Measurements from ENCODE around the gene SPTBN1. TPM values are rescaled to one million over a fixed set of nuclear protein-coding genes. Genes with fewer than 3 reads are reported as not detected.

Gene SPTBN1
- polyA plus RNA-seq, 2 of the 4 experiments (the other 2 are of a cell fraction), result 105 to 126 TPM

GRCh38 chr2:54627973-54628372 lies 171.8 kb downstream of the SPTBN1 start:
- no peaks in the 10 kb centered on the region for H3K9me3 ChIP-seq
- H3K4me2 ChIP-seq, result no peak overlapping the region
- H3K4me3 ChIP-seq, result no peak overlapping the region
- ATAC-seq (no peak), DNase-seq (ENCODE audit: low read depth in 1 of 2, low spot score in 1 of 2) (no peak), FAIRE-seq (no peak)
- TF ChIP-seq, protein P1, sequence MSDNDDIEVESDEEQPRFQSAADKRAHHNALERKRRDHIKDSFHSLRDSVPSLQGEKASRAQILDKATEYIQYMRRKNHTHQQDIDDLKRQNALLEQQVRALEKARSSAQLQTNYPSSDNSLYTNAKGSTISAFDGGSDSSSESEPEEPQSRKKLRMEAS (IDR thresholded peaks at IDR 0.05), result no peak
- TF ChIP-seq NR3C1 (IDR thresholded peaks at IDR 0.05), result no peak
- no peak for TF ChIP-seq JUN (IDR thresholded peaks at IDR 0.05)
- no peak for TF ChIP-seq CHD4 (IDR thresholded peaks at IDR 0.05; ENCODE audit: borderline replicate concordance)
- TF ChIP-seq CBX8 (IDR thresholded peaks at IDR 0.05), result no peak
- TF ChIP-seq NFE2L2 (conservative IDR thresholded peaks at IDR 0.05; ENCODE audit: low read length), result no peak
- no peak for TF ChIP-seq HMGXB4 (CRISPR knock-in tag; IDR thresholded peaks at IDR 0.05; ENCODE audit: borderline replicate concordance)
- TF ChIP-seq CBX2 (IDR thresholded peaks at IDR 0.05; ENCODE audit: borderline replicate concordance, low read depth), result no peak
- no peak for TF ChIP-seq EHMT2 (IDR thresholded peaks at IDR 0.05; ENCODE audit: low read depth)
- TF ChIP-seq EP300 (IDR thresholded peaks at IDR 0.05), result no peak
- TF ChIP-seq HOXB13 (CRISPR knock-in tag; IDR thresholded peaks at IDR 0.05; ENCODE audit: low read depth), result no peak
- TF ChIP-seq ZSCAN20 (CRISPR knock-in tag; IDR thresholded peaks at IDR 0.05), result no peak
- TF ChIP-seq FOXS1 (CRISPR knock-in tag; IDR thresholded peaks at IDR 0.05), result no peak
- TF ChIP-seq ELK1 (IDR thresholded peaks at IDR 0.05; ENCODE audit: low read depth, low read length), result no peak
- no peak for TF ChIP-seq TFCP2L1 (CRISPR knock-in tag; IDR thresholded peaks at IDR 0.05)
- TF ChIP-seq EHF (CRISPR knock-in tag; IDR thresholded peaks at IDR 0.05), result no peak
- no peak for TF ChIP-seq HOXB5 (CRISPR knock-in tag; IDR thresholded peaks at IDR 0.05)
- no peak for TF ChIP-seq ZC3H11A (IDR thresholded peaks at IDR 0.05)
- ChIA-PET CTCF (interaction anchor here (0.6 to 3.8 kb wide), 4 partner anchors 13 to 141 kb away, joined by 3 to 16 read pairs (median 3); no protein-coding TSS in a partner anchor), POLR2A (no interaction called here)
- H3K4me1 ChIP-seq, result peaks cover 40% of the 10 kb centered on the region
- H3K27ac ChIP-seq, result no peak overlapping the region; a peak in 1 of 6 replicates
- 89% methylated on average over 6 of the region's 6 CpGs for WGBS (ENCODE audit: missing lambda C conversion rate)

GRCh38 chr2:54628418-54628817 lies 172.3 kb downstream of the SPTBN1 start:
- Histone ChIP-seq H3K4me2 (no peak overlapping the region), H3K4me1 (peaks cover 44% of the 10 kb centered on the region), H3K4me3 (no peak overlapping the region), H3K9me3 (no peaks in the 10 kb centered on the region), H3K27ac (no peak overlapping the region; a peak in 1 of 6 replicates)
- FAIRE-seq, result no peak
- ATAC-seq, result no peak
- no peak for DNase-seq (ENCODE audit: low read depth in 1 of 2, low spot score in 1 of 2)
- TF ChIP-seq JUN (IDR thresholded peaks at IDR 0.05) (no peak), E2F6 (IDR thresholded peaks at IDR 0.05; ENCODE audit: borderline replicate concordance, low read depth) (no peak), FOXS1 (CRISPR knock-in tag; IDR thresholded peaks at IDR 0.05) (no peak)
- CTCF ChIA-PET, result no interaction called here
- POLR2A ChIA-PET, result no interaction called here
- WGBS (ENCODE audit: missing lambda C conversion rate), result 96% methylated on average over 5 of the region's 5 CpGs

- CTCF ChIA-PET, result interaction anchor here (1.2 to 1.8 kb wide), 2 partner anchors 13 to 522 kb away, joined by 3 to 6 read pairs; no protein-coding TSS in a partner anchor
- Histone ChIP-seq H3K4me3 (no peak overlapping the region), H3K4me1 (peaks cover 49% of the 10 kb centered on the region), H3K4me2 (no peak overlapping the region), H3K9me3 (no peaks in the 10 kb centered on the region), H3K27ac (peak overlapping the region in 1 of 2 experiments; percentile 87; a peak in 3 of 6 replicates)
- WGBS (ENCODE audit: missing lambda C conversion rate), result 95% methylated on average over 30 of the region's 30 CpGs
- DNase-seq (ENCODE audit: low read depth in 1 of 2, low spot score in 1 of 2), result no peak
- no peak for FAIRE-seq
- POLR2A ChIA-PET, result no interaction called here
- ATAC-seq, result no peak
- no peak for TF ChIP-seq MAZ (IDR thresholded peaks at IDR 0.05; ENCODE audit: borderline replicate concordance, low read depth, low read length)
- no peak for TF ChIP-seq KDM1A (IDR thresholded peaks at IDR 0.05; ENCODE audit: low read depth)
- TF ChIP-seq ESRRA (IDR thresholded peaks at IDR 0.05; ENCODE audit: borderline replicate concordance, low read length), result no peak
- no peak for TF ChIP-seq EP300 (IDR thresholded peaks at IDR 0.05)
- no peak for TF ChIP-seq EHMT2 (IDR thresholded peaks at IDR 0.05; ENCODE audit: low read depth)
- TF ChIP-seq BCL3 (IDR thresholded peaks at IDR 0.05), result no peak
- no peak for TF ChIP-seq HOXA7 (CRISPR knock-in tag; IDR thresholded peaks at IDR 0.05)
- no peak for TF ChIP-seq HOXB13 (CRISPR knock-in tag; IDR thresholded peaks at IDR 0.05; ENCODE audit: low read depth)
- no peak for TF ChIP-seq NPAS2 (CRISPR knock-in tag; IDR thresholded peaks at IDR 0.05; ENCODE audit: borderline replicate concordance)
- TF ChIP-seq ZSCAN20 (CRISPR knock-in tag; IDR thresholded peaks at IDR 0.05), result no peak
- TF ChIP-seq, protein P2, sequence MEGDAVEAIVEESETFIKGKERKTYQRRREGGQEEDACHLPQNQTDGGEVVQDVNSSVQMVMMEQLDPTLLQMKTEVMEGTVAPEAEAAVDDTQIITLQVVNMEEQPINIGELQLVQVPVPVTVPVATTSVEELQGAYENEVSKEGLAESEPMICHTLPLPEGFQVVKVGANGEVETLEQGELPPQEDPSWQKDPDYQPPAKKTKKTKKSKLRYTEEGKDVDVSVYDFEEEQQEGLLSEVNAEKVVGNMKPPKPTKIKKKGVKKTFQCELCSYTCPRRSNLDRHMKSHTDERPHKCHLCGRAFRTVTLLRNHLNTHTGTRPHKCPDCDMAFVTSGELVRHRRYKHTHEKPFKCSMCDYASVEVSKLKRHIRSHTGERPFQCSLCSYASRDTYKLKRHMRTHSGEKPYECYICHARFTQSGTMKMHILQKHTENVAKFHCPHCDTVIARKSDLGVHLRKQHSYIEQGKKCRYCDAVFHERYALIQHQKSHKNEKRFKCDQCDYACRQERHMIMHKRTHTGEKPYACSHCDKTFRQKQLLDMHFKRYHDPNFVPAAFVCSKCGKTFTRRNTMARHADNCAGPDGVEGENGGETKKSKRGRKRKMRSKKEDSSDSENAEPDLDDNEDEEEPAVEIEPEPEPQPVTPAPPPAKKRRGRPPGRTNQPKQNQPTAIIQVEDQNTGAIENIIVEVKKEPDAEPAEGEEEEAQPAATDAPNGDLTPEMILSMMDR (IDR thresholded peaks at IDR 0.05), result no peak
These were observed 172.8 kb downstream of the SPTBN1 start for GRCh38 chr2:54628957-54629356.
